GM12878 (cell line): Measurements from ENCODE around the gene PIGM. TPM values are rescaled to one million over a fixed set of nuclear protein-coding genes. Genes with fewer than 3 reads are reported as not detected.

Source experiments
- ATAC-seq: fragments of 200-7000 bp; cut with Tn5 transposase; 3 replicates; pipeline ENCODE4 v1.9.1; 2020; ENCODE audit warnings: mild to moderate bottlenecking, moderate library complexity
- BruUV-seq: library from RNA; stranded (reverse); fragments of 400-500 nt; replicated peaks from 2 replicates; lab custom pipeline; 2021; lab: Mats Ljungman, UMichigan
- CTCF ChIA-PET: fragments of 300-600 bp; sonication (Branson Sonifier 250); formaldehyde crosslinking; extraction: SDS; loops from one replicate; lab custom pipeline; 2021; ENCODE audit warnings: inconsistent platforms; lab: Yijun Ruan, JAX
- POLR2A ChIA-PET: fragments of 350-600 bp; formaldehyde crosslinking; extraction: SDS; loops from one replicate; lab custom pipeline; 2021; ENCODE audit warnings: inconsistent platforms; lab: Charles Lee
- RAD21 ChIA-PET: fragments of 300-600 bp; sonication (Branson Sonifier 250); formaldehyde crosslinking; loops from one replicate; lab custom pipeline; 2023; ENCODE audit warnings: antibody characterized with exemption; ENCODE audit not compliant: unreplicated experiment; lab: Charles Lee
- SMC1A ChIA-PET: fragments of 300-600 bp; sonication (Branson Sonifier 250); formaldehyde crosslinking; loops from one replicate; lab custom pipeline; 2023; ENCODE audit not compliant: unreplicated experiment, uncharacterized antibody; lab: Charles Lee
- DNase-seq: peaks from one replicate; pipeline ENCODE4 v3.0.0-alpha.2; 2011; ENCODE audit warnings: low read depth, low spot score
- FAIRE-seq: peaks from 3 replicates; lab custom pipeline; 2011; peaks lifted over from hg19 to GRCh38; lab: Jason Lieb, UNC
- H2AFZ ChIP-seq: 2 replicates; pipeline ENCODE4 v1.6.0; 2011; ENCODE audit warnings: low read depth, low read length, control low read depth; ENCODE audit not compliant: control insufficient read depth
- H3K27ac ChIP-seq: 2 replicates; pipeline ENCODE4 v1.5.1; 2011; ENCODE audit warnings: control low read depth; ENCODE audit not compliant: control insufficient read depth, insufficient read depth
- H3K27me3 ChIP-seq, 2 experiments: replicated peaks in 1 of 2; 2 replicates each; pipeline versions ENCODE4 v1.6.0 to v1.6.1; 2011; ENCODE audit warnings: low read length in 1 of 2; ENCODE audit not compliant: control insufficient read depth in 2 of 2, insufficient read depth in 2 of 2
- H3K36me3 ChIP-seq, 2 experiments: 2 replicates each; pipeline ENCODE4 v1.5.1; 2011; ENCODE audit warnings: low read length in 1 of 2; ENCODE audit not compliant: control insufficient read depth in 2 of 2, insufficient read depth in 2 of 2
- H3K4me1 ChIP-seq: 2 replicates; pipeline ENCODE4 v1.6.1; 2011; ENCODE audit warnings: mild to moderate bottlenecking, low read length, moderate library complexity, mixed read lengths; ENCODE audit not compliant: control insufficient read depth, insufficient read depth
- H3K4me2 ChIP-seq: 2 replicates; pipeline ENCODE4 v1.6.0; 2011; ENCODE audit warnings: control low read depth; ENCODE audit not compliant: control insufficient read depth, insufficient read depth
- H3K4me3 ChIP-seq: fragments of 200-600 bp; sonication (generic); 2 replicates; pipeline ENCODE4 v1.5.1; 2016
- H3K79me2 ChIP-seq: 2 replicates; pipeline ENCODE4 v1.6.0; 2011; ENCODE audit warnings: low read length; ENCODE audit not compliant: control insufficient read depth, insufficient read depth
- H3K9ac ChIP-seq: 2 replicates; pipeline ENCODE4 v1.8.0; 2011; ENCODE audit warnings: low read length, control low read depth, mixed read lengths; ENCODE audit not compliant: control insufficient read depth, insufficient read depth
- H3K9me3 ChIP-seq: replicated peaks from 3 replicates; pipeline ENCODE4 v1.5.1; 2011; ENCODE audit warnings: mild to moderate bottlenecking, low read length; ENCODE audit not compliant: control insufficient read depth, insufficient read depth
- H4K20me1 ChIP-seq: 2 replicates; pipeline ENCODE4 v1.6.0; 2011; ENCODE audit not compliant: control insufficient read depth, insufficient read depth
- CHD1 ChIP-seq: IDR thresholded peaks from 2 replicates; pipeline ENCODE4 v1.6.1; 2012; ENCODE audit warnings: low read depth, low read length, improper control_type of control experiment
- CHD4 ChIP-seq: fragments of 200-600 bp; sonication (generic); IDR thresholded peaks from 2 replicates; pipeline ENCODE4 v1.6.1; 2016; ENCODE audit warnings: mild to moderate bottlenecking
- ELK1 ChIP-seq: IDR thresholded peaks from 2 replicates; pipeline ENCODE4 v1.6.1; 2012; ENCODE audit warnings: low read depth, low read length, improper control_type of control experiment
- ETV6 ChIP-seq, 2 experiments: fragments of 450-650 bp in 1 of 2; IDR thresholded peaks in 1 of 2; conservative IDR thresholded peaks in 1 of 2; 2 replicates each; pipeline ENCODE4 v1.6.1; 2014; ENCODE audit warnings: antibody characterized with exemption in 1 of 2, borderline replicate concordance in 1 of 2, low read depth in 1 of 2, mild to moderate bottlenecking in 1 of 2, moderate library complexity in 1 of 2
- FOXK2 ChIP-seq: fragments of 450-650 bp; IDR thresholded peaks from 2 replicates; pipeline ENCODE4 v1.6.1; 2017; ENCODE audit warnings: mild to moderate bottlenecking, moderate library complexity
- IRF3 ChIP-seq: fragments of 450-650 bp; IDR thresholded peaks from 2 replicates; pipeline ENCODE4 v1.6.1; 2014; ENCODE audit warnings: mild to moderate bottlenecking
- LARP7 ChIP-seq: fragments of 450-650 bp; IDR thresholded peaks from 2 replicates; pipeline ENCODE4 v1.6.1; 2017; ENCODE audit warnings: mild to moderate bottlenecking
- MAX ChIP-seq: IDR thresholded peaks from 2 replicates; pipeline ENCODE4 v1.6.1; 2012; ENCODE audit warnings: low read depth, low read length, improper control_type of control experiment
- MLLT1 ChIP-seq: fragments of 450-650 bp; IDR thresholded peaks from 2 replicates; pipeline ENCODE4 v1.6.1; 2016; ENCODE audit warnings: mild to moderate bottlenecking
- NFIC ChIP-seq: IDR thresholded peaks from 2 replicates; pipeline ENCODE4 v1.6.1; 2012; ENCODE audit warnings: low read depth, mild to moderate bottlenecking, inconsistent platforms, low read length, moderate library complexity
- RCOR1 ChIP-seq: conservative IDR thresholded peaks from 2 replicates; pipeline ENCODE4 v1.6.1; 2012; ENCODE audit warnings: low read depth, low read length, improper control_type of control experiment
- RELB ChIP-seq: fragments of 450-650 bp; IDR thresholded peaks from 2 replicates; pipeline ENCODE4 v1.6.1; 2017; ENCODE audit warnings: low read depth, mild to moderate bottlenecking, moderate library complexity
- SIN3A ChIP-seq: IDR thresholded peaks from 2 replicates; pipeline ENCODE4 v1.6.1; 2012; ENCODE audit warnings: low read depth, low read length, improper control_type of control experiment
- SMARCA5 ChIP-seq: fragments of 450-650 bp; IDR thresholded peaks from 2 replicates; pipeline ENCODE4 v1.6.1; 2017; ENCODE audit warnings: mild to moderate bottlenecking
- SREBF1 ChIP-seq: IDR thresholded peaks from 2 replicates; pipeline ENCODE4 v1.6.1; 2012; ENCODE audit warnings: mild to moderate bottlenecking, low read length
- STAT3 ChIP-seq: IDR thresholded peaks from 2 replicates; pipeline ENCODE4 v1.6.1; 2011; ENCODE audit warnings: low read depth, low read length, improper control_type of control experiment
- TARDBP ChIP-seq: IDR thresholded peaks from 2 replicates; pipeline ENCODE4 v1.6.1; 2016; ENCODE audit warnings: borderline replicate concordance
- TCF7 ChIP-seq: IDR thresholded peaks from 2 replicates; pipeline ENCODE4 v1.6.1; 2014; ENCODE audit warnings: antibody characterized with exemption, borderline replicate concordance
- ZNF24 ChIP-seq: fragments of 450-650 bp; IDR thresholded peaks from 2 replicates; pipeline ENCODE4 v1.6.1; 2017; ENCODE audit warnings: antibody characterized with exemption, mild to moderate bottlenecking
- WGBS: methylation state at CpG from one replicate; pipeline ENCODE4 v1.1.6; 2016; ENCODE audit warnings: low lambda C conversion rate; ENCODE audit not compliant: insufficient replicate concordance, insufficient coverage; ENCODE audit errors: missing lambda C conversion rate; 5-methylcytosine and 5-hydroxymethylcytosine counted together
- in situ Hi-C: fragments of 300-500 bp; cut with MboI; formaldehyde crosslinking; loops from 9 replicates; pipeline ENCODE4 v1.14.3; 2018; ENCODE audit warnings: mixed read lengths
- intact Hi-C: fragments of 100-400 bp; cut with micrococcal nuclease; formaldehyde crosslinking; loops from one replicate; pipeline ENCODE4 v1.14.2; 2022; ENCODE audit not compliant: unreplicated experiment
- polyA plus RNA-seq, 11 experiments: library from polyadenylated mRNA; depleted of rRNA in 4 of 11; unstranded in 6 of 11; stranded (reverse) in 5 of 11; fragments of >200 nt; fragmentation: Nextera tagmentation in 4 of 11; fragmentation: Illumina TruSeq in 1 of 11; extraction: Ambion mirVana in 4 of 11; extraction: Trizol in 1 of 11; gene quantifications; 1 replicate in 1 of 11; 2 replicates in 10 of 11; pipeline versions ENCODE4 v1.2.1 to v1.2.3, GENCODE V29; 2011 to 2016; ENCODE audit warnings: inconsistent platforms in 2 of 11, missing spikeins in 2 of 11, low read depth in 1 of 11
- total RNA-seq, 4 experiments: library from RNA; depleted of rRNA in 3 of 4; stranded (reverse); fragments of >200 nt in 3 of 4; fragmentation: Illumina TruSeq in 1 of 4; extraction: Trizol in 1 of 4; gene quantifications; 2 replicates each; pipeline versions ENCODE4 v1.2.1 to v1.2.3, GENCODE V29; 2013 to 2021

The PIGM gene
- total and polyA plus RNA-seq, 10 of the 15 experiments (the other 5 are each of a cell fraction or from before 2014, with no cell fraction given) = 2.6 to 6.1 (median 4.6) TPM

- H2AFZ ChIP-seq = no peak overlapping the region
- no peaks in the 10 kb centered on the region for H3K27me3 ChIP-seq
- ChIA-PET SMC1A (no interaction called here), POLR2A (no interaction called here), CTCF (interaction anchor here (1.0 to 12.5 kb wide), 5 partner anchors 11 to 202 kb away, joined by 3 to 422 read pairs (median 4); partner anchors contain the start of gene TAGLN2), RAD21 (interaction anchor here (1.0 to 1.1 kb wide), 2 partner anchors 108 to 869 kb away, joined by 3 to 4 read pairs; no protein-coding TSS in a partner anchor)
- no peak overlapping the region for H3K4me2 ChIP-seq
- H4K20me1 ChIP-seq = no peaks in the 10 kb centered on the region
- no peaks in the 10 kb centered on the region for H3K4me1 ChIP-seq
- H3K4me3 ChIP-seq = no peak overlapping the region
- in situ Hi-C loops = no loop called here
- H3K9me3 ChIP-seq = no peaks in the 10 kb centered on the region
- intact Hi-C loops = no loop called here
- no peaks in the 10 kb centered on the region for H3K36me3 ChIP-seq
- no peaks in the 10 kb centered on the region for H3K79me2 ChIP-seq
- ATAC-seq (no peak), FAIRE-seq (no peak), DNase-seq (no peak)
- no TSS peak for BruUV-seq
- 8% methylated on average over 2 of the region's 2 CpGs for WGBS
- no peak overlapping the region for H3K27ac ChIP-seq
- H3K9ac ChIP-seq = no peak overlapping the region
- TF ChIP-seq SIN3A = no peak
- no peak for TF ChIP-seq MLLT1
- TF ChIP-seq LARP7 = no peak
- no peak for TF ChIP-seq ZNF24
- no peak for TF ChIP-seq CHD1
- no peak for TF ChIP-seq TARDBP
- no peak for TF ChIP-seq NFIC
- no peak for TF ChIP-seq STAT3
- no peak for TF ChIP-seq FOXK2
- TF ChIP-seq ETV6 (conservative IDR thresholded peaks at IDR 0.05 in 1 of 2, IDR thresholded peaks at IDR 0.05 in 1 of 2; ENCODE audit: borderline replicate concordance in 1 of 2, low read depth in 1 of 2) = no peak
- no peak for TF ChIP-seq SREBF1
- no peak for TF ChIP-seq IRF3
- no peak for TF ChIP-seq TCF7
- TF ChIP-seq RCOR1 = no peak
- TF ChIP-seq ELK1 = no peak
- no peak for TF ChIP-seq MAX
- TF ChIP-seq SMARCA5 = no peak
- no peak for TF ChIP-seq CHD4
- no peak for TF ChIP-seq RELB
Observed at GRCh38 chr1:160001440-160001839, 30.4 kb downstream of the PIGM start.
